OCI-LY3 (cell line): Measurements from ENCODE around the gene SLC3A2.

ENCODE experiments used
- CTCF ChIP-seq: fragments of 200-600, 300-600 bp; sonication (generic); IDR thresholded peaks from 2 replicates; pipeline ENCODE4 v1.5.1; 2014; ENCODE audit warnings: antibody characterized with exemption, low read length, low read depth
- EZH2phosphoT487 ChIP-seq: fragments of 200-600 bp; shearing (Covaris generic); IDR thresholded peaks from 2 replicates; pipeline ENCODE4 v1.6.1; 2018; ENCODE audit warnings: antibody characterized with exemption, mixed run types, low read depth

- TF ChIP-seq CTCF, result no peak
- TF ChIP-seq EZH2phosphoT487, result no peak
These were observed 43.1 kb downstream of the SLC3A2 start for GRCh38 chr11:62923601-62924411.
